Measurements from ENCODE around the gene ARRDC2. TPM values are rescaled to one million over a fixed set of nuclear protein-coding genes. Genes with fewer than 3 reads are reported as not detected.

Gene ARRDC2
- total RNA-seq, 1 experiment from 2014 or later, result 27.7 TPM

- no peaks in the 10 kb centered on the region for H3K79me2 ChIP-seq (ENCODE audit: low read length)
- H3K9me3 ChIP-seq (ENCODE audit: low read length), result no peaks in the 10 kb centered on the region
- TSS peak; percentile 35 for BruUV-seq (replicated peaks)
- H4K20me1 ChIP-seq (ENCODE audit: low read length), result no peaks in the 10 kb centered on the region
- peaks cover 21% of the 10 kb centered on the region; the same call in 1 of the 2 replicates for H3K36me3 ChIP-seq (ENCODE audit: low read depth, low read length)
- ChIA-PET POLR2A (ENCODE audit: unreplicated experiment) (no interaction called here), CTCF (no interaction called here)
- intact Hi-C loops (cut with micrococcal nuclease), result no loop called here
- H3K4me1 ChIP-seq (ENCODE audit: insufficient read depth, low read length), result peaks cover 13% of the 10 kb centered on the region
- H3K9me2 ChIP-seq (replicated peaks; ENCODE audit: low read length), result no peaks in the 10 kb centered on the region
- ATAC-seq (no peak), DNase-seq (no peak)
- no peak overlapping the region for H3K4me3 ChIP-seq (ENCODE audit: low read length)
- H3F3A ChIP-seq (ENCODE audit: low read length, unreplicated experiment), result no peaks in the 10 kb centered on the region
- no peak overlapping the region for H3K9ac ChIP-seq (ENCODE audit: low read length)
- no peak overlapping the region for H2AFZ ChIP-seq (ENCODE audit: low read length)
- TF ChIP-seq EZH2 (IDR thresholded peaks at IDR 0.05; ENCODE audit: low read length, unreplicated experiment), result no peak
- no peak overlapping the region for H3K27ac ChIP-seq (ENCODE audit: low read length)
- no peak overlapping the region for H3K4me2 ChIP-seq (ENCODE audit: low read length)
- H3K27me3 ChIP-seq (ENCODE audit: low read length), result no peaks in the 10 kb centered on the region
These were observed 5.5 kb downstream of the ARRDC2 start for GRCh38 chr19:18013210-18014111.

DNA sequence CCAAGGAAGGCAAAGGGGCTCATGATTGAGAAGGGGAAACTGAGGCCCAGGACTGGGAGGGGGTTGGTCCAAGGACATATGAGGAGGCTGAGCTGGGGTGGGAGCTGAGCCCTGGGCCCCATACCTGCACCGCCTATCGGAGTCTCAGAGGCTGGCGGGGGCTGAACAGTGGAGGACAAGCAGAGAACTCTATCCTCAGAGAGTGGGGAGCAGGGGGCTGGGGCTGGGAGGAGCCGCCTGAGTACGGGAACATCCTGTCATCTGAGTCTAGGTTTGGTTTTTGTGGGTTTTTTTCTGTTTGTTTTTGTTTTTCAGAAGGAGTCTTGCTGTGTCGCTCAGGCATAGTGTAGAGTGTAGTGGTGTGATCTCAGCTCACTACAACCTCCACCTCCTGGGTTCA is 6.2 kb downstream of the ARRDC2 start:
- CTCF ChIA-PET, result no interaction called here

DNA sequence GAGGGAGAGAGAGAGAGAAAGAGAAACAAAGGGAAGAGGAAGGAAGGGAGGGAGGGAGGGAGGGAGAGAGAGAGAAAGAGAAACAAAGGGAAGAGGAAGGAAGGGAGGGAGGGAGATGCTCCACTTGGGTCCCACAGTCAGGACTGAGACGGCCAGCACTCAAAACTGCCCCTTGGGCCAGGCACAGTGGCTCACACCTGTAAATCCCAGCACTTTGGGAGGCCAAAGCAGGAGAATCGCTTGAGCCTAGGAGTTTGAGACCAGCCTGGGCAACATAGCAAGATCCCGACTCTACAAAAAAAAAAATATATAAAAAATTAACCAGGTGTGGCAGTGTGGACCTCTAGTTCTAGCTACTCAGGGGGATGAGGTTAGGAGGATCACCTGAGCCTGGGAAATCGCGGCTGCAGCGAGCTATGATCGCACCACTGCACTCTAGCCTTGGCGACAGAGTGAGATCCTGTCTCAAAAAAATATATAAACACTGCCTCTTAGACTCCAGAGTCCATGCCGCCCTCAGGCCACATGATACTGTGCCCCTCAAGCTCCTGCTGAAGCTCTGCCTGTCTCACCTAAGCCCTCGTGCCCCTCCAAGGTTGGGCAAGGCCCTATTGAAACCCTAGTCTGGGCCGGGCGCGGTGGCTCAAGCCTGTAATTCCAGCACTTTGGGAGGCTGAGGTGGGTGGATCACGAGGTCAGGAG is 8.4 kb downstream of the ARRDC2 start:
- ChIA-PET POLR2A (ENCODE audit: unreplicated experiment) (no interaction called here), CTCF (no interaction called here)

More for the DNA sequence above, 6.2 kb downstream of the ARRDC2 start:
- no peaks in the 10 kb centered on the region for H3K9me2 ChIP-seq (replicated peaks; ENCODE audit: low read length)
- peaks cover 6% of the 10 kb centered on the region for H3K4me1 ChIP-seq (ENCODE audit: insufficient read depth, low read length)
- BruUV-seq (replicated peaks), result no TSS peak
- H3K4me3 ChIP-seq (ENCODE audit: low read length), result no peak overlapping the region
- intact Hi-C loops (cut with micrococcal nuclease), result no loop called here
- H3K9me3 ChIP-seq (ENCODE audit: low read length), result no peaks in the 10 kb centered on the region
- peaks cover 21% of the 10 kb centered on the region; the same call in 1 of the 2 replicates for H3K36me3 ChIP-seq (ENCODE audit: low read depth, low read length)
- H3K79me2 ChIP-seq (ENCODE audit: low read length), result no peaks in the 10 kb centered on the region
- no peak overlapping the region for H3K27ac ChIP-seq (ENCODE audit: low read length)
- no peak for ATAC-seq
- H3K27me3 ChIP-seq (ENCODE audit: low read length), result no peaks in the 10 kb centered on the region
- H3K9ac ChIP-seq (ENCODE audit: low read length), result no peak overlapping the region
- TF ChIP-seq, protein P1, sequence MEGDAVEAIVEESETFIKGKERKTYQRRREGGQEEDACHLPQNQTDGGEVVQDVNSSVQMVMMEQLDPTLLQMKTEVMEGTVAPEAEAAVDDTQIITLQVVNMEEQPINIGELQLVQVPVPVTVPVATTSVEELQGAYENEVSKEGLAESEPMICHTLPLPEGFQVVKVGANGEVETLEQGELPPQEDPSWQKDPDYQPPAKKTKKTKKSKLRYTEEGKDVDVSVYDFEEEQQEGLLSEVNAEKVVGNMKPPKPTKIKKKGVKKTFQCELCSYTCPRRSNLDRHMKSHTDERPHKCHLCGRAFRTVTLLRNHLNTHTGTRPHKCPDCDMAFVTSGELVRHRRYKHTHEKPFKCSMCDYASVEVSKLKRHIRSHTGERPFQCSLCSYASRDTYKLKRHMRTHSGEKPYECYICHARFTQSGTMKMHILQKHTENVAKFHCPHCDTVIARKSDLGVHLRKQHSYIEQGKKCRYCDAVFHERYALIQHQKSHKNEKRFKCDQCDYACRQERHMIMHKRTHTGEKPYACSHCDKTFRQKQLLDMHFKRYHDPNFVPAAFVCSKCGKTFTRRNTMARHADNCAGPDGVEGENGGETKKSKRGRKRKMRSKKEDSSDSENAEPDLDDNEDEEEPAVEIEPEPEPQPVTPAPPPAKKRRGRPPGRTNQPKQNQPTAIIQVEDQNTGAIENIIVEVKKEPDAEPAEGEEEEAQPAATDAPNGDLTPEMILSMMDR (conservative IDR thresholded peaks at IDR 0.05; ENCODE audit: low read depth, low read length), result no peak
- TF ChIP-seq EZH2 (IDR thresholded peaks at IDR 0.05; ENCODE audit: low read length, unreplicated experiment) (no peak), EZH2phosphoT487 (IDR thresholded peaks at IDR 0.05; ENCODE audit: borderline replicate concordance, low read length) (no peak)
- H2AFZ ChIP-seq (ENCODE audit: low read length), result no peak overlapping the region
- DNase-seq, result no peak
- POLR2A ChIA-PET (ENCODE audit: unreplicated experiment), result no interaction called here
- no peaks in the 10 kb centered on the region for H4K20me1 ChIP-seq (ENCODE audit: low read length)
- no peaks in the 10 kb centered on the region for H3F3A ChIP-seq (ENCODE audit: low read length, unreplicated experiment)
- H3K4me2 ChIP-seq (ENCODE audit: low read length), result no peak overlapping the region

More for the DNA sequence above, 8.4 kb downstream of the ARRDC2 start:
- BruUV-seq (replicated peaks), result no TSS peak
- Histone ChIP-seq H3K4me1 (ENCODE audit: insufficient read depth, low read length) (peaks cover 6% of the 10 kb centered on the region), H3K79me2 (ENCODE audit: low read length) (no peaks in the 10 kb centered on the region), H3K4me2 (ENCODE audit: low read length) (no peak overlapping the region), H3K9me3 (ENCODE audit: low read length) (no peaks in the 10 kb centered on the region), H4K20me1 (ENCODE audit: low read length) (no peaks in the 10 kb centered on the region), H3K36me3 (ENCODE audit: low read depth, low read length) (peaks cover 10% of the 10 kb centered on the region; the same call in 1 of the 2 replicates), H3K9me2 (replicated peaks; ENCODE audit: low read length) (no peaks in the 10 kb centered on the region), H2AFZ (ENCODE audit: low read length) (no peak overlapping the region), H3K4me3 (ENCODE audit: low read length) (no peak overlapping the region), H3K9ac (ENCODE audit: low read length) (no peak overlapping the region), H3K27me3 (ENCODE audit: low read length) (no peaks in the 10 kb centered on the region), H3K27ac (ENCODE audit: low read length) (no peak overlapping the region), H3F3A (ENCODE audit: low read length, unreplicated experiment) (no peaks in the 10 kb centered on the region)
- intact Hi-C loops (cut with micrococcal nuclease), result no loop called here
- TF ChIP-seq EZH2phosphoT487 (IDR thresholded peaks at IDR 0.05; ENCODE audit: borderline replicate concordance, low read length) (no peak), EZH2 (IDR thresholded peaks at IDR 0.05; ENCODE audit: low read length, unreplicated experiment) (no peak)
- TF ChIP-seq, protein P1 (conservative IDR thresholded peaks at IDR 0.05; ENCODE audit: low read depth, low read length), result no peak
- ATAC-seq (no peak), DNase-seq (no peak)

Data from PC-3 (cell line).